ENCODE results near the gene MEIOSIN. TPM values are rescaled to one million over a fixed set of nuclear protein-coding genes. Genes with fewer than 3 reads are reported as not detected.
"Not testable (repeated sequence)": the region's sequence is repeated elsewhere in the genome, so short reads cannot be mapped to it uniquely, and the experiment has no call there.

MEIOSIN gene
- total RNA-seq, 1 donor from 2014 or later: not detected

DNA sequence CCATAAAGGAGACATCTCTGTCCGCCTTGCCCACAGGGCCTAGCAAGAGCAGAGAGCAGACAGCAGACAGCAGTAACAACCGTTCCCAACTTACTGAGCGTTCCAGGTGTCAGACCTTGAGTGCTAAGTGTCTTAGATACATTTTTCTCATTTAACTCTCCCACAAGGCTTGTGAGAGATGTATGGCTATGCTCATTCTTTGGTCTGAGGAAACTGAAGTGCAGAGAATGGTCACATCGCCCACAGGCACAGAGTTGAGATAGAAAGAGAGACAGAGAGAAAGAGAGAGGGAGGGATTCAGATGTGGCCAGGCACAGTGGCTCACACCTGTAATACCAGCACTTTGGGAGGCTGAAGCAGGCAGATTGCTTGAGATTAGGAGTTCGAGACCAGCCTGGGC lies 14.3 kb downstream of the MEIOSIN start:
- TF ChIP-seq, protein P1, sequence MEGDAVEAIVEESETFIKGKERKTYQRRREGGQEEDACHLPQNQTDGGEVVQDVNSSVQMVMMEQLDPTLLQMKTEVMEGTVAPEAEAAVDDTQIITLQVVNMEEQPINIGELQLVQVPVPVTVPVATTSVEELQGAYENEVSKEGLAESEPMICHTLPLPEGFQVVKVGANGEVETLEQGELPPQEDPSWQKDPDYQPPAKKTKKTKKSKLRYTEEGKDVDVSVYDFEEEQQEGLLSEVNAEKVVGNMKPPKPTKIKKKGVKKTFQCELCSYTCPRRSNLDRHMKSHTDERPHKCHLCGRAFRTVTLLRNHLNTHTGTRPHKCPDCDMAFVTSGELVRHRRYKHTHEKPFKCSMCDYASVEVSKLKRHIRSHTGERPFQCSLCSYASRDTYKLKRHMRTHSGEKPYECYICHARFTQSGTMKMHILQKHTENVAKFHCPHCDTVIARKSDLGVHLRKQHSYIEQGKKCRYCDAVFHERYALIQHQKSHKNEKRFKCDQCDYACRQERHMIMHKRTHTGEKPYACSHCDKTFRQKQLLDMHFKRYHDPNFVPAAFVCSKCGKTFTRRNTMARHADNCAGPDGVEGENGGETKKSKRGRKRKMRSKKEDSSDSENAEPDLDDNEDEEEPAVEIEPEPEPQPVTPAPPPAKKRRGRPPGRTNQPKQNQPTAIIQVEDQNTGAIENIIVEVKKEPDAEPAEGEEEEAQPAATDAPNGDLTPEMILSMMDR (conservative IDR thresholded peaks at IDR 0.05; ENCODE audit: low read depth, low read length): no peak
- no peak overlapping the region for H3K4me3 ChIP-seq (ENCODE audit: low read depth, low read length)
- no peak for DNase-seq (ENCODE audit: low read depth)

DNA sequence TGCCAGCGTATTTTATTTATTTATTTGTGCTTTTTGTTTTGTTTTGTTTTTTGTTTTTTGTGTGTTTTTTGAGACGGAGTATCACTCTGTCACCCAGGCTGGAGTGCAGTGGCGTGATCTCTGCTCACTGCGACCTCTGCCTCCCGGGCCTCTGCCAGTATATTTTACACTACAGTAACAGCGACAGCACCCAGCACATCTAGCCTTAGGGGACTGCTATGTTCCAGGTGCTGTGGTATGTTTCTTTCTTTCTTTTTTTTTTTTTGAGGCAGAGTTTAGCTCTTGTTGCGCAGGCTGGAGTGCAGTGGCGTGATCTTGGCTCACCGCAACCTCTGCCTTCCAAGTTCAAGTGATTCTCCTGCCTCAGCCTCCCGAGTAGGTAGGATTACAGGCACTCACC lies 18.2 kb downstream of the MEIOSIN start:
- not testable (repeated sequence) for DNase-seq (ENCODE audit: low read depth); H3K4me3 ChIP-seq (ENCODE audit: low read depth, low read length)

DNA sequence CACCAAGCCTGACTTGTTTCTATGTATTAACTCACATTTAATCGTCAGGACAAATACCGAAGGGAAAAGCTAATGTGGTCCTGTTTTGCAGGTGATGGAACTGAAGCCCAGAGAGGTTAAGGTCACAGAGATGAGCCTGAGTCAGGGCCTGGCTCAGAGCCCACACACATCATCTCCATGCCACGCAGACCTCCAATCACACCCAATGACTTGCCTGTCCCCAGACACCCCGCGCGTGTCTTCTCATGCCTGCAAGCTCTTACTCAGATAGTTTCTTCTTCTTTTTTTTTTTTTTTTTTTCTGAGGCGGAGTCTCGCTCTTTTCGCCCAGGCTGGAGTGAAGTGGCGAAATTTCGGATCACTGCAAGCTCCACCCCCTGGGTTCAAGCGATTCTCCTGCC lies 19.4 kb downstream of the MEIOSIN start:
- no peak for DNase-seq (ENCODE audit: low read depth)
- no peak overlapping the region for H3K4me3 ChIP-seq (ENCODE audit: low read depth, low read length)
- TF ChIP-seq, protein P1 (conservative IDR thresholded peaks at IDR 0.05; ENCODE audit: low read depth, low read length): no peak

DNA sequence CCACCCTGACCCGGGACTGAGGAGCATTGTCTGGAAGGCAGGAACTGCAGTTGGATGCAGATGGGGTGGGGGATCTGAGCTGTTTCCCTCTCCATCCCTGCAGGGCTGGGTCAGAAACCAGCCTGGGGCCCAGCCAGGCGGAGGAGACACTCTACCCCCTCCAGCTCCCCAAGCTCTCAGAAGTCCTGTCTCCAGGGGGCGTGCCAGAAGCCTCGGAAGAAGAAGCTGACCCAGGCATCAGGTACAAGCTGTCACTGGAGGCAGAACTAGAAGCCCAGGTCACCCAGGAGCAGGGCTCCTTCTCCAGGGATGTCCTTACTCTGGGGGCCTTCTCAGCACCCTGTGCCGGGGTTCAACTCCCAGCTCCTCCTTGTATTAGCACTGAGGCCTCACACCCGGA lies 20.3 kb downstream of the MEIOSIN start:
- no peak overlapping the region for H3K4me3 ChIP-seq (ENCODE audit: low read depth, low read length)
- TF ChIP-seq, protein P1 (conservative IDR thresholded peaks at IDR 0.05; ENCODE audit: low read depth, low read length): peak; percentile 10
- no peak for DNase-seq (ENCODE audit: low read depth)

DNA sequence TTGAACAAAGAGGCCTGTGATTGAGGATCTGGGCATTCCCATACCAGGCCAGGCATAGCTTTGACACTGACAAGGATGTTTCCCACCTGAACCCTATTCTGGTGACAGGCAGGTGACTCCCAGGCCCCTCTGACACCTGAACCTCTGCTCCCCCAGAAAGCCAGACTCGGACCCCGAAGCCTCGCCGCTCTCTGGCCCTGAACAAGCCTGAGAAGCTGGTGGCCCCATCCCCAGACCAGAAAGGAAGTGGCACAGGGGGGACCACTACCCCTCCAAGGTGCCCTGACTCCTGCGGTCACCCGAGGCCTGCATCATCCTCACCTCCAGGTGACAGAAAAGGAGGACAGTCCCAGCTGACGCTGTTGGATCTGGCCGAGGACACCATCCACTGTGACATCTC lies 21.1 kb downstream of the MEIOSIN start:
- no peak overlapping the region for H3K4me3 ChIP-seq (ENCODE audit: low read depth, low read length)
- TF ChIP-seq, protein P1 (conservative IDR thresholded peaks at IDR 0.05; ENCODE audit: low read depth, low read length): no peak
- DNase-seq (ENCODE audit: low read depth): no peak

DNA sequence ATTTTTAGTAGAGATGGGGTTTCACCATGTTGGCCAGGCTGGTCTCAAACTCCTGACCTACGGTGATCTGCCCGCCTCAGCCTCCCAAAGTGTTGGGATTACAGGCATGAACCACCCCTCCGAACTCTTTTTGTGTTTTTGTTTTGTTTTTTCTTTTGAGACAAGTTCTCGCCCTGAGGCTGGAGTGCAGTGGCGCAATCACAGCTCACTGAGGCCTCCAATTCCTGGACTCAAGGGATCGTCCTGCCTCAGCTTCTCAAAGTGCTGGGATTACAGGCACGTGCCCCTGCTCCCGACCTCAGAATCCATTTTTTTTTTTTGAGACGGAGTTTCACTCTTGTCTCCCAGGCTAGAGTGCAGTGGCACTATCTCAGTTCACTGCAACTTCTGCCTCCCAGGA lies 24.5 kb downstream of the MEIOSIN start:
- no peak for DNase-seq (ENCODE audit: low read depth)
- H3K4me3 ChIP-seq (ENCODE audit: low read depth, low read length): no peak overlapping the region
- TF ChIP-seq, protein P1 (conservative IDR thresholded peaks at IDR 0.05; ENCODE audit: low read depth, low read length): no peak

DNA sequence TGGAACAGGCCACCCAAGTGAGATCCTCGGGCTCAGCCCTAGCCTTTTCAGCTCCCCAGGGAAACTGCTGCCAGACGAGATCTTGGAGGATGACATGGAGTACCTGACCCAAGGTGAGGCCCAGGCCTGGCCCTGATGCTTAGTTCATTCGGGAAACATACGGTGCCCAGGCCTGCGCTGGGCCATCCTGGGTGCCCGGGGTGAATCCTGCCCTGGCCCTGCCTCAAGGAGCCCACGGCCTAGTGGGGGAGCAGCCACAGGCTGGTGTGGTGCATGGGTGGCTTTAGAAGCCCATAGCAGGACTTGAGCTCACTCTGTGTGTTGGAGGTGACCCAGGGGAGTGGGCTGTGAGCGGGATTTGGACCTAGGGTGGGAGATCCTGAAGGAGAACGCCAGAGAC lies 25.7 kb downstream of the MEIOSIN start:
- TF ChIP-seq, protein P1 (conservative IDR thresholded peaks at IDR 0.05; ENCODE audit: low read depth, low read length): no peak
- H3K4me3 ChIP-seq (ENCODE audit: low read depth, low read length): no peak overlapping the region
- DNase-seq (ENCODE audit: low read depth): no peak

DNA sequence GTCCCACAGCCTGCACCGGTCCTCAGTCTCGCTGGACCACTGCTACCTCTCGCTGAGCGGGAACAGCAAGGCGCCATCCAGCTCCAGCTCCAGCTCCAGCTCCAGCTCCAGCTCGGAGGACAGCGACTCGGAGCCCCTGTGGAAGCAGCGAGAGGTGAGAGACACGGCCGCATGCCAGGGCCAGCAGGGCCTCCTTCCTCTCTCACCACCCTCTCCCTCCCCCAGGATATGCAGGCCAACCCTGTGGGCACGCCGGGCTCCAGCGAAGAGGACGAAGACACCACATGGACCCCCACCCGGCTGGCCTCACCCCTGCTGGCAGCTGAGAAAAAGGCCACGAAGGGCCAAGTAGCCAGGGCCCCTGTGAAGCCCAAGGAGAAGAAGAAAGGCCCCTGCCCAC lies 28.5 kb downstream of the MEIOSIN start:
- DNase-seq (ENCODE audit: low read depth): no peak
- TF ChIP-seq, protein P1 (conservative IDR thresholded peaks at IDR 0.05; ENCODE audit: low read depth, low read length): no peak
- no peak overlapping the region for H3K4me3 ChIP-seq (ENCODE audit: low read depth, low read length)

All from epithelial cell of proximal tubule (primary cell).